Bronchial epithelial cell (primary cell): Measurements from ENCODE around the gene PSMD13. TPM values are rescaled to one million over a fixed set of nuclear protein-coding genes. Genes with fewer than 3 reads are reported as not detected.
"Not testable (repeated sequence)": the region's sequence is repeated elsewhere in the genome, so short reads cannot be mapped to it uniquely, and the experiment has no call there.

ENCODE experiments used
- DNase-seq: peaks from one replicate; pipeline ENCODE4 v3.0.0-alpha.2; 2010; ENCODE audit warnings: low read depth
- FAIRE-seq: peaks from 2 replicates; lab custom pipeline; 2011; peaks lifted over from hg19 to GRCh38; lab: Jason Lieb, UNC
- H3K27me3 ChIP-seq: 2 replicates; pipeline ENCODE4 v1.5.1; 2011; ENCODE audit warnings: low read length; ENCODE audit not compliant: control insufficient read depth, insufficient read depth
- H3K36me3 ChIP-seq: 2 replicates; pipeline ENCODE4 v1.5.1; 2011; ENCODE audit warnings: low read length; ENCODE audit not compliant: control insufficient read depth, insufficient read depth
- H3K4me3 ChIP-seq: 2 replicates; pipeline ENCODE4 v1.5.1; 2011; ENCODE audit warnings: mild to moderate bottlenecking, low read depth, low read length, control low read depth
- CTCF ChIP-seq: IDR thresholded peaks from 2 replicates; pipeline ENCODE4 v1.5.1; 2011; ENCODE audit warnings: mild to moderate bottlenecking, moderate library complexity, low read length, control low read depth, inconsistent platforms; ENCODE audit not compliant: insufficient read depth, severe bottlenecking
- total RNA-seq: library from RNA; depleted of rRNA; stranded (reverse); fragments of >200 nt; gene quantifications from 2 replicates; pipeline ENCODE4 v1.2.1, GENCODE V29; 2014

The PSMD13 gene
- total RNA-seq, 1 donor from 2014 or later: 146 TPM

GRCh38 chr11:284105-285020 is 47.6 kb downstream of the PSMD13 start:
- Histone ChIP-seq H3K36me3 (no peaks in the 10 kb centered on the region), H3K4me3 (no peak overlapping the region), H3K27me3 (peaks cover 41% of the 10 kb centered on the region)
- TF ChIP-seq CTCF: no peak
- no peak for FAIRE-seq
- no peak for DNase-seq

GRCh38 chr11:285021-285893 is 48.5 kb downstream of the PSMD13 start:
- Histone ChIP-seq H3K27me3 (peaks cover 37% of the 10 kb centered on the region), H3K36me3 (no peaks in the 10 kb centered on the region), H3K4me3 (no peak overlapping the region)
- TF ChIP-seq CTCF: no peak
- FAIRE-seq: no peak
- DNase-seq: no peak

- no peak for FAIRE-seq
- DNase-seq: no peak
- Histone ChIP-seq H3K4me3 (no peak overlapping the region), H3K27me3 (peaks cover 34% of the 10 kb centered on the region), H3K36me3 (no peaks in the 10 kb centered on the region)
- TF ChIP-seq CTCF: no peak
These were observed 49.1 kb downstream of the PSMD13 start for GRCh38 chr11:285894-286220.

GRCh38 chr11:286977-287820 is 50.4 kb downstream of the PSMD13 start:
- not testable (repeated sequence) for DNase-seq, FAIRE-seq, H3K36me3 ChIP-seq, H3K4me3 ChIP-seq
- H3K27me3 ChIP-seq: peaks cover 21% of the 10 kb centered on the region

- Histone ChIP-seq H3K36me3 (no peaks in the 10 kb centered on the region), H3K27me3 (peaks cover 14% of the 10 kb centered on the region), H3K4me3 (peak overlapping the region; percentile 39)
- TF ChIP-seq CTCF: no peak
- FAIRE-seq (no peak), DNase-seq (no peak)
These were observed 51.2 kb downstream of the PSMD13 start for GRCh38 chr11:287821-288477.
